Retinal pigment epithelial cell (primary cell): ENCODE results near the gene STAT5A.
"Not testable (repeated sequence)": the region's sequence is repeated elsewhere in the genome, so short reads cannot be mapped to it uniquely, and the experiment has no call there.

Source experiments
- DNase-seq: peaks from one replicate; pipeline ENCODE4 v3.0.0-alpha.2; 2010; ENCODE audit warnings: low read depth
- H3K4me3 ChIP-seq: 2 replicates; pipeline ENCODE4 v1.5.1; 2011; ENCODE audit warnings: mild to moderate bottlenecking, low read length, control low read depth, moderate library complexity
- CTCF ChIP-seq: conservative IDR thresholded peaks from 2 replicates; pipeline ENCODE4 v1.5.1; 2011; ENCODE audit warnings: low read depth, low read length, control low read depth, inconsistent platforms

STAT5A gene

GRCh38 chr17:42255445-42255844, 32.9 kb upstream of the STAT5A start:
- no peak for DNase-seq
- no peak overlapping the region for H3K4me3 ChIP-seq
- no peak for TF ChIP-seq CTCF

- no peak overlapping the region for H3K4me3 ChIP-seq
- no peak for TF ChIP-seq CTCF
- no peak for DNase-seq
Measured at GRCh38 chr17:42260318-42260717, 28.0 kb upstream of the STAT5A start.

- H3K4me3 ChIP-seq, DNase-seq: not testable (repeated sequence)
Measured at GRCh38 chr17:42264366-42264765, 23.9 kb upstream of the STAT5A start.

GRCh38 chr17:42266462-42266861, 21.8 kb upstream of the STAT5A start:
- no peak for DNase-seq
- no peak overlapping the region for H3K4me3 ChIP-seq
- TF ChIP-seq CTCF = no peak

GRCh38 chr17:42266918-42267766, 21.2 kb upstream of the STAT5A start:
- DNase-seq = no peak
- TF ChIP-seq CTCF = no peak
- H3K4me3 ChIP-seq = no peak overlapping the region

- DNase-seq = no peak
- no peak for TF ChIP-seq CTCF
- H3K4me3 ChIP-seq = no peak overlapping the region
Measured at GRCh38 chr17:42268236-42268635, 20.1 kb upstream of the STAT5A start.

GRCh38 chr17:42270170-42270535, 18.1 kb upstream of the STAT5A start:
- TF ChIP-seq CTCF = no peak
- no peak for DNase-seq
- no peak overlapping the region for H3K4me3 ChIP-seq
